GM13977 (cell line): ENCODE results near the gene SPRYD3.

ENCODE experiments used
- DNase-seq: peaks from one replicate; pipeline ENCODE4 v3.0.0; 2012; ENCODE audit warnings: low spot score
- CTCF ChIP-seq: IDR thresholded peaks from 2 replicates; pipeline ENCODE4 v1.5.1; 2012; ENCODE audit warnings: mild to moderate bottlenecking, control low read depth; ENCODE audit not compliant: insufficient read depth; ENCODE audit errors: extremely low read depth, missing control alignments
- in situ Hi-C: fragments of 300-500 bp; cut with MboI; formaldehyde crosslinking; loops from one replicate; pipeline ENCODE4 v1.12.0; 2022; ENCODE audit warnings: low sequenced_read_pairs, low pct_unique_long_range_greater_than_20kb, mixed read lengths, inconsistent platforms; ENCODE audit not compliant: unreplicated experiment

Gene SPRYD3

GRCh38 chr12:53061404-53062010 lies 17.7 kb downstream of the SPRYD3 start:
- no peak for DNase-seq
- in situ Hi-C loops, result no loop called here

GRCh38 chr12:53060721-53061276 lies 18.4 kb downstream of the SPRYD3 start:
- no peak for DNase-seq
- TF ChIP-seq CTCF, result no peak
- in situ Hi-C loops, result no loop called here

More at GRCh38 chr12:53061404-53062010, 17.7 kb downstream of the SPRYD3 start:
- TF ChIP-seq CTCF, result peak; percentile 29

- no peak for TF ChIP-seq CTCF
- no peak for DNase-seq
- in situ Hi-C loops, result no loop called here
Measured at GRCh38 chr12:53060064-53060720, 19.0 kb downstream of the SPRYD3 start.

GRCh38 chr12:53059434-53060063 lies 19.6 kb downstream of the SPRYD3 start:
- in situ Hi-C loops, result no loop called here

GRCh38 chr12:53058674-53059433 lies 20.3 kb downstream of the SPRYD3 start:
- in situ Hi-C loops, result no loop called here
- DNase-seq, result no peak
- TF ChIP-seq CTCF, result no peak

More at GRCh38 chr12:53059434-53060063, 19.6 kb downstream of the SPRYD3 start:
- no peak for DNase-seq
- no peak for TF ChIP-seq CTCF

- TF ChIP-seq CTCF, result no peak
- in situ Hi-C loops, result no loop called here
- no peak for DNase-seq
Measured at GRCh38 chr12:53057816-53058500, 21.2 kb downstream of the SPRYD3 start.
